Endothelial cell of umbilical vein (primary cell): ENCODE results near the gene MRGPRF. TPM values are rescaled to one million over a fixed set of nuclear protein-coding genes. Genes with fewer than 3 reads are reported as not detected.

Source experiments
- BruUV-seq: library from RNA; stranded (reverse); fragments of 400-500 nt; replicated peaks from 2 replicates; lab custom pipeline; 2021; lab: Mats Ljungman, UMichigan
- CTCF ChIA-PET: fragments of 300-600, 350-600 bp; sonication (Branson Sonifier 250); formaldehyde crosslinking; loops from one replicate; lab custom pipeline; 2021; ENCODE audit warnings: antibody characterized with exemption, inconsistent platforms; lab: Charles Lee
- POLR2A ChIA-PET: fragments of 300-600, 350-600 bp; sonication (Branson Sonifier 250); formaldehyde crosslinking; loops from one replicate; lab custom pipeline; 2021; ENCODE audit warnings: antibody characterized with exemption, inconsistent platforms; lab: Charles Lee
- DNase-seq: peaks from one replicate; pipeline ENCODE4 v3.0.0-alpha.2; 2011; ENCODE audit warnings: low read depth, low spot score
- FAIRE-seq: peaks from 2 replicates; lab custom pipeline; 2011; peaks lifted over from hg19 to GRCh38; lab: Jason Lieb, UNC
- H2AFZ ChIP-seq: 2 replicates; pipeline ENCODE4 v1.6.0; 2012; ENCODE audit warnings: low read depth, low read length, control low read depth, inconsistent platforms
- H3K27ac ChIP-seq: 2 replicates; pipeline ENCODE4 v1.5.1; 2011; ENCODE audit warnings: low read depth, mild to moderate bottlenecking, control low read depth, low read length, moderate library complexity; ENCODE audit not compliant: insufficient read depth
- H3K27me3 ChIP-seq, 2 experiments: 2 replicates each; pipeline versions ENCODE4 v1.6.0 to v1.6.1; 2011; ENCODE audit warnings: low read length in 2 of 2, mixed read lengths in 1 of 2; ENCODE audit not compliant: control insufficient read depth in 2 of 2, insufficient read depth in 2 of 2
- H3K36me3 ChIP-seq, 2 experiments: 2 replicates in 1 of 2; 3 replicates in 1 of 2; pipeline ENCODE4 v1.5.1; 2011; ENCODE audit warnings: low read length in 2 of 2, mild to moderate bottlenecking in 1 of 2, moderate library complexity in 1 of 2; ENCODE audit not compliant: control insufficient read depth in 2 of 2, insufficient read depth in 2 of 2; ENCODE audit errors: extremely low read depth in 1 of 2
- H3K4me1 ChIP-seq: 3 replicates; pipeline ENCODE4 v1.5.1; 2011; ENCODE audit warnings: mild to moderate bottlenecking, low read length; ENCODE audit not compliant: control insufficient read depth, insufficient read depth; ENCODE audit errors: extremely low read depth
- H3K4me2 ChIP-seq: 2 replicates; pipeline ENCODE4 v1.6.1; 2011; ENCODE audit warnings: low read length, control low read depth, mixed read lengths; ENCODE audit not compliant: insufficient read depth
- H3K4me3 ChIP-seq, 3 experiments: fragments of 200-600 bp in 1 of 3; sonication (generic), shearing (Covaris generic) in 1 of 3; replicated peaks in 1 of 3; 2 replicates each; pipeline ENCODE4 v1.5.1; 2011 to 2016; ENCODE audit warnings: control low read depth in 3 of 3, low read length in 3 of 3, mild to moderate bottlenecking in 2 of 3, inconsistent platforms in 1 of 3, low read depth in 1 of 3, moderate library complexity in 1 of 3; ENCODE audit not compliant: insufficient read depth in 1 of 3
- H3K79me2 ChIP-seq: 2 replicates; pipeline ENCODE4 v1.6.0; 2012; ENCODE audit warnings: low read length, inconsistent platforms; ENCODE audit not compliant: control insufficient read depth, insufficient read depth
- H3K9ac ChIP-seq: replicated peaks from 2 replicates; pipeline ENCODE3; 2011; ENCODE audit warnings: low read length, control low read depth; ENCODE audit not compliant: insufficient read depth; ENCODE audit errors: extremely low read depth
- H3K9me1 ChIP-seq: replicated peaks from 3 replicates; pipeline ENCODE4 v1.6.0; 2011; ENCODE audit warnings: mild to moderate bottlenecking, low read length; ENCODE audit not compliant: control insufficient read depth, insufficient read depth; ENCODE audit errors: extremely low read depth
- H3K9me3 ChIP-seq: replicated peaks from 2 replicates; pipeline ENCODE4 v1.5.1; 2012; ENCODE audit warnings: low read length, inconsistent platforms; ENCODE audit not compliant: control insufficient read depth, insufficient read depth
- H4K20me1 ChIP-seq: replicated peaks from 2 replicates; pipeline ENCODE3; 2011; ENCODE audit warnings: mild to moderate bottlenecking, low read length; ENCODE audit not compliant: control insufficient read depth, insufficient read depth; ENCODE audit errors: extremely low read depth
- CTCF ChIP-seq, 2 donors: IDR thresholded peaks; 1 replicate in 1 of 2; 2 replicates in 1 of 2; pipeline ENCODE4 v1.5.1; 2011; ENCODE audit warnings: low read length in 2 of 2, mild to moderate bottlenecking in 2 of 2, moderate library complexity in 2 of 2, control low read depth in 1 of 2, inconsistent platforms in 1 of 2, low read depth in 1 of 2; ENCODE audit not compliant: insufficient read depth in 1 of 2; ENCODE audit errors: extremely low read depth in 1 of 2
- EZH2 ChIP-seq: IDR thresholded peaks from 2 replicates; pipeline ENCODE4 v1.6.1; 2012; ENCODE audit warnings: borderline replicate concordance, low read depth, mild to moderate bottlenecking, moderate library complexity, low read length, inconsistent platforms; ENCODE audit not compliant: severe bottlenecking
- FOS ChIP-seq: IDR thresholded peaks from 2 replicates; pipeline ENCODE4 v1.6.1; 2011; ENCODE audit warnings: mild to moderate bottlenecking, low read length, moderate library complexity, borderline replicate concordance; ENCODE audit not compliant: insufficient read depth
- GATA2 ChIP-seq: IDR thresholded peaks from 2 replicates; pipeline ENCODE4 v1.7.0; 2011; ENCODE audit warnings: low read depth, mild to moderate bottlenecking, moderate library complexity, mixed read lengths, low read length; ENCODE audit not compliant: insufficient read length, insufficient read depth
- JUN ChIP-seq: IDR thresholded peaks from 2 replicates; pipeline ENCODE4 v1.6.1; 2011; ENCODE audit warnings: borderline replicate concordance, low read depth; ENCODE audit not compliant: insufficient read length, insufficient read depth
- MYC ChIP-seq: IDR thresholded peaks from one replicate; pipeline ENCODE4 v1.6.1; 2011; ENCODE audit warnings: mild to moderate bottlenecking, low read depth, low read length
- POLR2A ChIP-seq: IDR thresholded peaks from 2 replicates; pipeline ENCODE4 v1.6.1; 2012; ENCODE audit warnings: low read depth, mild to moderate bottlenecking, control low read depth, low read length
- POLR2AphosphoS5 ChIP-seq: IDR thresholded peaks from 2 replicates; pipeline ENCODE4 v1.6.1; 2012; ENCODE audit warnings: low read depth, mild to moderate bottlenecking, control low read depth, low read length, moderate library complexity; ENCODE audit not compliant: insufficient read depth
- dilution Hi-C: fragments of 300-500 bp; cut with MboI; formaldehyde crosslinking; loops from one replicate; pipeline ENCODE4 v1.15.0; 2019; ENCODE audit warnings: low sequenced_read_pairs; ENCODE audit not compliant: extremely low pct_ligation_motif_present
- intact Hi-C: fragments of 100-400 bp; cut with micrococcal nuclease; formaldehyde crosslinking; loops from one replicate; pipeline ENCODE4 v1.10.0; 2022
- polyA plus RNA-seq, 4 experiments: library from polyadenylated mRNA; depleted of rRNA in 3 of 4; stranded (reverse) in 3 of 4; unstranded in 1 of 4; fragments of >200 nt; gene quantifications; 2 replicates each; pipeline versions ENCODE4 v1.2.1 to v1.2.3, GENCODE V29; 2011 to 2012; ENCODE audit warnings: missing spikeins in 1 of 4
- total RNA-seq: library from RNA; stranded (reverse); gene quantifications from 2 replicates; pipeline ENCODE4 v1.2.3, GENCODE V29; 2021
- TF ChIP-seq, protein P1 (sequence below): IDR thresholded peaks from 2 replicates; pipeline ENCODE4 v1.6.1; 2011; ENCODE audit not compliant: insufficient read depth, insufficient read length

MRGPRF gene
- total and polyA plus RNA-seq, 2 donors (not counting 3 experiments of a cell fraction or from before 2014, with no cell fraction given): not detected

- CTCF ChIA-PET: no interaction called here
- dilution Hi-C loops (no loop called here), intact Hi-C loops (no loop called here)
- Histone ChIP-seq H3K79me2 (no peaks in the 10 kb centered on the region), H2AFZ (no peak overlapping the region), H3K9ac (no peak overlapping the region), H3K9me1 (no peaks in the 10 kb centered on the region), H3K27me3 (peaks cover 0 to 5% of the 10 kb centered on the region in 2 experiments), H3K4me2 (no peak overlapping the region), H3K36me3 (no peaks in the 10 kb centered on the region), H3K4me1 (no peaks in the 10 kb centered on the region), H4K20me1 (no peaks in the 10 kb centered on the region), H3K27ac (no peak overlapping the region), H3K4me3 (no peak overlapping the region), H3K9me3 (no peaks in the 10 kb centered on the region)
- no peak for FAIRE-seq
- POLR2A ChIA-PET: no interaction called here
- TF ChIP-seq GATA2 (no peak), FOS (no peak), EZH2 (no peak), JUN (no peak), MYC (no peak), POLR2A (no peak), POLR2AphosphoS5 (no peak), CTCF (IDR thresholded peaks at IDR 0.05; ENCODE audit: extremely low read depth in 1 of 2, insufficient read depth in 1 of 2, low read depth in 1 of 2, low read length in 2 of 2) (no peak)
- TF ChIP-seq, protein P1, sequence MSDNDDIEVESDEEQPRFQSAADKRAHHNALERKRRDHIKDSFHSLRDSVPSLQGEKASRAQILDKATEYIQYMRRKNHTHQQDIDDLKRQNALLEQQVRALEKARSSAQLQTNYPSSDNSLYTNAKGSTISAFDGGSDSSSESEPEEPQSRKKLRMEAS: no peak
- no peak for DNase-seq
- BruUV-seq: no TSS peak
These were observed 34.5 kb downstream of the MRGPRF start for GRCh38 chr11:68978626-68978930.
